ENCODE data around the gene CPNE4. TPM values are rescaled to one million over a fixed set of nuclear protein-coding genes. Genes with fewer than 3 reads are reported as not detected.

The CPNE4 gene
- total RNA-seq, 2 donors from 2014 or later, result 0.31 to 28.0 TPM

- no peak overlapping the region for H3K4me3 ChIP-seq
- no peak overlapping the region for H3K27ac ChIP-seq
- no peak for TF ChIP-seq CTCF (IDR thresholded peaks at IDR 0.05)
- H3K36me3 ChIP-seq, result no peaks in the 10 kb centered on the region
- no peaks in the 10 kb centered on the region for H3K27me3 ChIP-seq
- H3K4me1 ChIP-seq, result no peaks in the 10 kb centered on the region
- H3K9me3 ChIP-seq, result no peaks in the 10 kb centered on the region
- no peak for DNase-seq (ENCODE audit: low spot score)
Observed at GRCh38 chr3:132016061-132017041, 18.5 kb downstream of the CPNE4 start.

- no peaks in the 10 kb centered on the region for H3K9me3 ChIP-seq
- H3K4me3 ChIP-seq, result no peak overlapping the region
- no peak overlapping the region for H3K27ac ChIP-seq
- no peak for TF ChIP-seq CTCF (IDR thresholded peaks at IDR 0.05)
- no peaks in the 10 kb centered on the region for H3K4me1 ChIP-seq
- no peaks in the 10 kb centered on the region for H3K36me3 ChIP-seq
- no peaks in the 10 kb centered on the region for H3K27me3 ChIP-seq
- no peak for DNase-seq (ENCODE audit: low spot score)
Observed at GRCh38 chr3:132014105-132014504, 20.7 kb downstream of the CPNE4 start.

GRCh38 chr3:132009241-132009640 is 25.6 kb downstream of the CPNE4 start:
- no peak overlapping the region for H3K4me3 ChIP-seq
- no peak for DNase-seq (ENCODE audit: low spot score)
- no peak overlapping the region for H3K27ac ChIP-seq
- H3K4me1 ChIP-seq, result no peaks in the 10 kb centered on the region
- H3K9me3 ChIP-seq, result no peaks in the 10 kb centered on the region
- H3K27me3 ChIP-seq, result no peaks in the 10 kb centered on the region
- no peak for TF ChIP-seq CTCF (IDR thresholded peaks at IDR 0.05)
- no peaks in the 10 kb centered on the region for H3K36me3 ChIP-seq

- no peak for TF ChIP-seq CTCF (IDR thresholded peaks at IDR 0.05)
- no peaks in the 10 kb centered on the region for H3K9me3 ChIP-seq
- no peak overlapping the region for H3K4me3 ChIP-seq
- no peak for DNase-seq (ENCODE audit: low spot score)
- no peaks in the 10 kb centered on the region for H3K27me3 ChIP-seq
- H3K27ac ChIP-seq, result no peak overlapping the region
- H3K36me3 ChIP-seq, result no peaks in the 10 kb centered on the region
- no peaks in the 10 kb centered on the region for H3K4me1 ChIP-seq
Observed at GRCh38 chr3:132008837-132009236, 26.0 kb downstream of the CPNE4 start.

GRCh38 chr3:132007617-132008016 is 27.2 kb downstream of the CPNE4 start:
- no peak for TF ChIP-seq CTCF (IDR thresholded peaks at IDR 0.05)
- Histone ChIP-seq H3K27ac (no peak overlapping the region), H3K9me3 (no peaks in the 10 kb centered on the region), H3K27me3 (no peaks in the 10 kb centered on the region), H3K36me3 (no peaks in the 10 kb centered on the region), H3K4me3 (no peak overlapping the region), H3K4me1 (no peaks in the 10 kb centered on the region)
- DNase-seq (ENCODE audit: low spot score), result no peak
